GM21825 (cell line): ENCODE measurements around the gene CASP3.
"Not testable (repeated sequence)": the region's sequence is repeated elsewhere in the genome, so short reads cannot be mapped to it uniquely, and the experiment has no call there.

Experiments used
- ATAC-seq: cut with Tn5 transposase; IDR thresholded peaks from one replicate; pipeline ENCODE4 v1.9.1; 2021; ENCODE audit warnings: mild to moderate bottlenecking, moderate library complexity; ENCODE audit not compliant: unreplicated experiment

Gene CASP3

GRCh38 chr4:184598753-184599491 lies 50.3 kb downstream of the CASP3 start:
- ATAC-seq, result no peak

- ATAC-seq, result no peak
Observed at GRCh38 chr4:184596617-184597185, 52.5 kb downstream of the CASP3 start.

- no peak for ATAC-seq
Observed at GRCh38 chr4:184596044-184596616, 53.1 kb downstream of the CASP3 start.

DNA sequence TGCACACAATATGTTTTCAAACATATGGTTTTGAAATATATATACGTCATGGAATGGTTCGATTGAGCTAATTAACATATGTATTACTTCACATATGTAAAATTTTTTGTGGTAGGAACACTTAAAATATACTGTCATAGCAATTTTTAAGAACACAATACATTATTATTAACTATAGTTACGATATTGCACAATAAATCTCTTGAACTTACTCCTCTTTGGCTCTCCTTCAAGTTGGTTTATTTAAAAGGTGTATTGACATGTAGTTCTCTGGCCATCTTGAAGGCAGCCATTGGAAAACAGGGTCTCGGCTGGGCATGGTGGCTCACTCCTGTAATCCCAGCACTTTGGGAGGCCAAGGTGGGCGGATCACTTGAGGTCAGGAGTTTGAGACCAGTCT lies 53.8 kb downstream of the CASP3 start:
- ATAC-seq, result no peak

DNA sequence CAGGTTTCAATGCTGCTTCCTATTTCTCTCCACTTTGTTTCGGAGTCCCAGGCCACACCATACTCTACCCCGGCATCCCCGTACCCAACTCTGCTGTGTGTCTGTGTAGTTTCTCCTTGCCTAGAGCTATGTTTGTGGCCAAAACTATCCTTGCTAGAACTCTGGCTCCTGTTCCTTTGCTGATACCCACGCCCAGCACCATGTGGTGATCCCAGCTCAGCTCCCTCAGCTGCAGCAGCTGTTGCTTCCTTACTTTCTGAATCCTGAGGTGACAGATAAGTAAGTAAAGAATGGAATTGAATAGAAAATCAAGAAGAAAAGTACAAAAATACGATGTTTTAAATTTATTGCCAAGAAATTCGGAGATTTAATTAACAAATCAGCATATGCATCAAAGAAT lies 55.8 kb downstream of the CASP3 start:
- ATAC-seq, result no peak

DNA sequence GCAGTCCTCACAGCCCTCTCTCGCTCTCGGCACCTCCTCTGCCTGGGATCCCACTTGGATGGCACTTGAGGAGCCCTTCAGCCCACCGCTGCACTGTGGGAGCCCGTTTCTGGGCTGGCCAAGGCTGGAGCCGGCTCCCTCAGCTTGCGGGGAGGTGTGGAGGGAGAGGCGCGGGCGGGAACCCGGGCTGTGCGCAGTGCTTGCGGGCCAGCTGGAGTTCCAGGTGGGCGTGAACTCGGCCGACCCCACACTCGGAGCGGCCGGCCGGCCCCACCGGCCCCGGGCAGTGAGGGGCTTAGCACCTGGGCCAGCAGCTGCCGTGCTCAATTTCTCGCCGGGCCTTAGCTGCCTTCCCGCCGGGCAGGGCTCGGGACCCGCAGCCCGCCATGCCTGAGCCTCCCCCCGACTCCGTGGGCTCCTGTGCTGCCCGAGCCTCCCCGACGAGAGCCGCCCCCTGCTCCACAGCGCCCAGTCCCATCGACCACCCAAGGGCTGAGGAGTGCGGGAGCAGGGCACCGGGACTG lies 57.4 kb downstream of the CASP3 start:
- not testable (repeated sequence) for ATAC-seq

DNA sequence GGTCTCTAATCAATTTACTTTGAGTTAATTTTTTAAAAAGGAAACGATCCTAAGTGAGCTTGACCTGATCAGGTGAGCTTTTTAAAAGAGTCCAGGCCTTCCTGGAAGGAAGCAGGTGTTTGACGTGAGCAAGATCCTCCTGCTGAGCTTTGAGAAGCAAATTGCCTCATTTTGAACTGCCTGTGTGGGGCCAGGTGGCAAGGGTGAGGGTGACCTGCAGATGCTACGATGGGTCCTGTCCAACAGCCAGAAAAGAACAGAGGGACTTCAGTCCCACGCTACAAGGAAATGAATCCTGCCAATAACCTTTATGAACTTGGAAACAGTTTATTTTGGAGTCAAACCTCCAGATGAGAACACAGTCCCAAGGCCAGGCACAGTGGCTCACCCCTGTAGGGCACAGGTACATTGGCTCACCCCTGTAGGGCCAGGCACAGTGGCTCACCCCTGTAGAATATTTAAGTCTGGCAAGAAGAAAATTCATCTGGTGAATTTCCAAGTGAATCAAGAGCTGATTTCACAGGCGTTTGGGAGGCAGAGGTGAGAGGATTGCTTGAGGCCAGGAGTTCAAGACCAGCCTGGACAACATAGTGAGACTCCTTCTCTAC lies 58.1 kb downstream of the CASP3 start:
- ATAC-seq, result no peak

- no peak for ATAC-seq
Observed at GRCh38 chr4:184590196-184590595, 59.1 kb downstream of the CASP3 start.

DNA sequence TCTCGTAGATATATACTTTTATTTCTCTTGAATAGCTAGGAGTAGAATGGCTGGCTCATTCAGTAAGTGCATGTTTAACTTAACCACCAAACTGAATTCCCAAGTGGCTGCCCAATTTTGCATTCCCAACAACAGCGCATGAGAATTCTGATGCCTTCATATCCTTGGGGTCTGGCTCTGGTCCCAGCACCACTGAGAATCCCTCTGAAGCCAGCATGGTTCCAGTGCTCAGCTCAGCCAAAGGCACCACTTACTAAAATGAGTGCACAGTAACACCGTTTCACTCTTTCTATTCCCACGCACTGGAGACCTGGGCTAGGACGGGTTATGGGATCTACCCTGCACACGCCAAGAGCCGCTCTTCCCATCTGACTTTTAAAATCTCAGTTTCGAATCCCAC lies 60.4 kb downstream of the CASP3 start:
- ATAC-seq, result no peak

GRCh38 chr4:184587701-184588100 lies 61.5 kb downstream of the CASP3 start:
- ATAC-seq, result no peak

DNA sequence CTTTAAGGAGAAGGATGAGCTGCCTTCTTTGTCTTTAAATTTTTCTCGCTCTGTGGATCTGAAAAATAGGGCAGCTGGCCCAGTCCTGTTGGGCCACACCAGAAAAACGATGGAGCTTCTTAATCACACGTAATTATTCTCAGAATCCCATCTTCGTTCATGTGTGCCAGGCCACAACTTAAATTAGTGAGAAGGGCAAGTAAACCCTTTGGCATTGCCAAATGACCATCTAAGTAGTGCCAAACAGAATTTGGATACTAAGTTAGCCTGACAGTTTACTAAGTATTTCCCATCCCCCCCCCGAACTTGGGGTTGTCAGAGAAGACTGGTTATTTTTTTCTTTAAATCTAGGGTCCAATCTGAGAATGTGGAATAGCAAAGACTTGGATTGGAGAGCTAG lies 62.0 kb downstream of the CASP3 start:
- no peak for ATAC-seq

DNA sequence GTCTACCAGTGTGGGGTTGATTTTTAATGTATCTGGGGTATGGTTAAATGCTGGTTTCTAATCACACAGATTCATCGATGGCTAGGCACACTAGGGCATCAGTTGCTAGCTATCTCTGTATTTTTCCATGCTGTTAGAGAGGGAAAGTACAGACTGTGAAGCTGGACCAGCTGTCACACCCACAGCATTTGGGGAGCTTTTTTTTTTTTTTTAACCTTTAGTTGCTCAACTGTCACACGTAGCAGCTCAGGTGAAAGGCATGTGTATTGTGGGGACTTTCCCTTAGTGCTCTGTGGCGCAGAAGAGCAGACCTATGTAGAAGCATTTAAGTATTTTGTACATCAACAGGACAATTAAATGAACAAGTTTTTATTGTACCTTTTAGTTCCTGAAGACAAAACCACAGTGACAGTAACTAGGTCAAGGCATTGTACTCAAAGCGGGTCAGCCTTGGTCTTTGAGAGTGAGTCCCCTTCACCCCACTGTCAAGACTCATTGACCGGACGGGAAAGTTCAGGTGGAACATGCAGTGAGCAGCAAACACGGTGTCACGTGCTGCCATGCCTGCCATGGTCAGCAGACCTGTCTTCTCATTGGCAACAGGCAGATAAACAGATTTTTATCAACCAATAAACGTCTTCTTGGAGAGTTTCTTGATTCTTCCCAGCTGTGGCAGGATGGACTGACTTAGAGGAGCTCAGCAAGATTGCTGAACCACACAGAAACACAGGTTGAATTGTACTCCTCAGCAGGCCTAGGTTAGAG lies 65.3 kb downstream of the CASP3 start:
- no peak for ATAC-seq
